Suppressor macrophage (primary cell): Measurements from ENCODE around the gene INPP4B.

Source experiments
- DNase-seq, 4 experiments: peaks; one replicate each; pipeline ENCODE4 v3.0.0-alpha.2; 2020 to 2022

The INPP4B gene

DNA sequence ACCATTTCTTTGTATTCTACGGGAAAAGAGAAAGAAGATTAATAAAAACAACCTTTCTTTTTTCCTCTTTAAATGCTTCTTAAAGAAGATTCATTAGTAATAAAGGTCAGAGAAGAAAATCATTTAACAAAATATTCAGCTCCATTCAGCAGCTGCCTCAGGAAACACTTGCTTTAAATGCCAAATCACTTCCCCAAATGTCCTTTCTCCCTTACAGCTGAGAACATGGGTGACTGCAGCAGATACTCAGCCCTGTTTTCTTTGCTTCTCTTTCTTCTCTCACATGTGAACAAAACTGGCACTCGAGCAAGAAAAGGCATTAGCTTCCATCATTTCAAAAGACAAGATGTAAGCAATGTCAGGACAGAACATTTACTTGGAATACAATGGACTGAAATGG, 120.2 kb downstream of the INPP4B start:
- peak in 2 of 4 experiments; percentile 7 to 16 for DNase-seq

DNA sequence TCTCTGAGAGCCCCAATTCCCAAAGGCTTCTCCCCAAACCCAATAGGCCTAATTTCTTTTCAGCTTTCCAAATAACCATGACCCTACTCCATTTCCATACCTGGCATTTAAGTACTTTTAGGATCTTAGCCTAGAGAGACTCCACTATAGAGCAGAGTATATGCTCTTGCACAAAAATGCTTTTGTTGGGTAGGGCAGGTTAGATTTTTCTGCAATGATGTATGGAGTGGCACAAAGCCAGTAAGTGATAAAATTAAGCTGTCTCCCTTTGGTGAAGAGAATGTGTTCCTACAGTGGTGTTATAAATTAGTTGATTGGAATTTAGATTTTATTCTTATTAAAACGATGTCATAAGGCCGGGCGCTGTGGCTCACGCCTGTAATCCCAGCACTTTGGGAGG, 124.9 kb downstream of the INPP4B start:
- no peak for DNase-seq

DNA sequence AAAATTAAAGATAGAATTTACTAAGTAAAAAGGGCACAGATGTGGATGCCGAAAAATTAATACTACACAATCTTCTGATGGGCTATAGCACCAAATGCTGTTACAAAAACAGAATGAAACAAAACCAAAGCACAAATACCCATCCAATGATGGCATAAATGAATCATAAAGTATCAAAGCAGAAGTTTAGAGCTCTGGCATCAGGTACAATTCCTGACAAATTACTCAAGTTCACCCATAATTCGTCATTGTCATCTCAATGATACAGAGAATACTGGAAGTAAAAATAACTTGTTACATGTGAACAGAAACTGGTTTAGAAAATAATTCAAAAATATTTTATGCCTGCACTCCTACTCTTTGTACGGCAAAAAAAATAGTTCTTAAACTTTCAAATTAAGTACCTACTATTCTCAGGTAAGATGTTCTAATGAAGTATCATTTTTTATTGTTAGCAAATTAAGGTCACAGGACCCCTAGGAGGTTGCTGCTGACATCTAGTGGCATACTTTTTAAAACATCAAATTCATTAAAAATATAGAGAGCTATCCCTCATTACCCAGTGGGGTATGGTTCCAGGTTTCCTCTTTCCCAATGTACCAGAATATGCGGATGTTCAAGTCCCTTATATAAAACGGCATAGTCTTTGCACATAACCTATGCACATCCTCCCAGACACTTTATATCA, 126.1 kb downstream of the INPP4B start:
- peak in 3 of 4 experiments; percentile 20 to 43 (median 32) for DNase-seq

DNA sequence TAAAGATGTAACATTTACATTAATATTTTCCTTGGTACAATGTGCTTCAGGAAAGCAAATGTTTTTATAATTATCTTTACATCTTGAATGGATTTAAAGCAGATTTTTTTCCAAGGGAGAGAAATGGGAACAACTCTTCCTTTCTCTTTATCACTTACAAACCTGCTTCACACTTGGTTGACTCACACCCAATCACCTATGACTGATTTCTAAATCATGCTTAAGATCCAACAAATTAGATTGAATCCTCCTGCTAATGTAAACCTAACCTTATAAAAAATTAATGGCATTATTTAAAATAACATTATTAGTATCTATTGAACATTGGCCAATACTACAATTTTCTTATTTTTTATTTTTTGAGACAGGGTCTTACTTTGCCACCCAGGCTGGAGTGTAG, 127.1 kb downstream of the INPP4B start:
- no peak for DNase-seq

DNA sequence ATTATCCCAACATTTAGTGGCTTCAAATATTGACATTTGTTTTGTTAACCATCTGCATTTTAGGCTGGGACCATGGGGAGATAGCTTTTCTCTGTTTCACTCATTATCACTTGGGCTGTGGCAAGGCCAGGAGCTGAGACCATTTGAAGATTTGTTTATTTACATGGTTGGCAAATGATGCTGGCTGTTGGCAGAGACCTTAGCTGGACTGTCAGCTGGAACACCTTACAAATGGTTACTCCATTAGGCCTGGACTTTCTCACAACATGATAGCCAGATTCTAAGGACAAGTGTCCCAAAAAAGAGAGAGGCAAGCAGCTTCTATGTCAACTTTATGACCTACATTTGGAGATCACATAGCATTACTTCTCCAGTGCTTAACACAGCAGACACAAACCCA, 130.4 kb downstream of the INPP4B start:
- no peak for DNase-seq

DNA sequence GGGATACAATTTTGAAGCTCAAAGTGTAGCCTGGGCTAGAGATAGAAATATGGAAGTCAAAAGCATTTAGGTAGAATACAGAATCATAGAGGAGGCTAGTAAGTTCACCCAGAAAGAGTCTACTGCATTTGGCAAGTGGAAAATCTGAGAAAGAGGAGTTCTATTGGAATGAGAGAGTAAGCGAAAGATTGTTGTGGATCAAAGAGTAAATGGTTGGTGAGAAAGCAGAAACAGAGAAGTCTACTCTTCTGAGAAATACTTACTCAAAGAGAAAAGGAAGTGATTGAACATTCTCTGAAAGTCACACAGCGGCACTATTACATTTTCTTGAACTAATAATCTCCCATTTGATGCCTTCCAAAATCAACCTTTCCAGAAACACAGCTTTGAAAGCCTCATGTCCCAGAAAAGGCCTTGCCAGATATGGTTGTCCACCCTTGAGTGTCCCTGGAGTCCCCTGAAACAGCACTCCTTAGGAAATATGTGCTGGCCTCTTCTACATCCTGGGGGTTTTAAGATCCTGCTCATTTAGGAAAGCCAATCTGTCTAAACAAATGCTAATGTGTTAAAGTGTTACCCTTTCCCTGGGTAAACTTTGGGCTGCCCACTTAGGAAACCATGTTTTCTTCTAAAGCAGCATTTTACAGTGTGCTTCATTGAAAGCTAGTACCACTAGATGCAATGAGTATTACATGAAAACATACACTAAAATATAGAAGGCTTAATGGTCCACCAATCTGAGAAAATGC, 132.6 kb downstream of the INPP4B start:
- no peak for DNase-seq

DNA sequence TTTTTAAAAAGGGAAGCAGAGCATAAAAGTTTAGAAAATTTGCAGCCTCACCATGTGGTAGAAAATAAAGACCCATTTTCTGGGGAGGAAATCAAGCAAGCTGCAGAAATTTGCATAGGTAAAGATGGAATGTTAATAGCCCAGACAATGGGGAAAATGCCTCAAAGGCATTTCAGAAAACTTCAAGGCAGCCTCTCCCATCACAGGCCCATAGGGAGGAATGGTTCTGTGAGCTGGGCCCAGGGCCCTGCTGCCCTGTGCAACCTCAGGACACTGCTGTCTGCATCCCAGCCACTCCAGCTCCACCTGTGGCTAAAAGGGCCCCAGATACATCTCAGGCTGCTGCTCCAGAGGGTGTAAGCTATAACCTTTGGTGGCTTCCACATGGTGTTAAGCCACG, 137.9 kb downstream of the INPP4B start:
- no peak for DNase-seq

DNA sequence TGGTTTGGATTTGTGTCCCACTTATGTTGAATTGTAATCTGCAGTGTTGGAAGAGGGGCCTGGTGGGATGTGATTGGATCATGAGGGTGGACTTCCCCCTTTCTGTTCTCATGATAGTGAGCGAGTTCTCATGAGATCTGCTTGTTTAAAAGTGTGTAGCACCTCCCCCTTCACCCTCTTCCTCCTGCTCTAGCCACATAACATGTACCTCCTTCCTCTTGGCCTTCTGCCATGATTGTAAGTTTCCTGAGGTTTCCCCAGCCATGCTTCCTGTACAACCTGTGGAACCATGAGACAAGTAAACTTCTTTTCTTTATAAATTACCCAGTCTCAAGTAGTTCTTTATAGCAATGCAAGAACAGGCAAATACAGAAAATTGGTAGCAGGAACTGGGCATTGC, 138.7 kb downstream of the INPP4B start:
- peak in 3 of 4 experiments; percentile 3 to 21 (median 14) for DNase-seq

DNA sequence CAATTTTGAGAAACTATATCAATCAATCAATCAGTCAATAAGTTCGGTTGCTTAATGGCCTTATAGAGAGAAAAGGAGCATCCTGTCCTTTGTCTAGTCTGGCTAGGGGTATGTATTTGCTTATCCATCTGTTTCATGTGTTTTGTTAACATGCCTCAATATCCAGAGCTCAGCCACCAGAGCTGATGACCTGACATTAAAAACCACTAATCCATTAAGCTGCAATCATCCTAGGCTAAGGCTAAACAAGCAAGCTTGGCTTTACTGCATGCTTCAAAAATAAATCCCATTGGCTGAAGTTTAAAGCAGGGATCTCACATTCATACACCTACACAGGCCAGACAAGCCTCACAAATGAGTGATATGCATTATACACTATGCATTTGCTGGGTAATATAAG, 139.7 kb downstream of the INPP4B start:
- no peak for DNase-seq

DNA sequence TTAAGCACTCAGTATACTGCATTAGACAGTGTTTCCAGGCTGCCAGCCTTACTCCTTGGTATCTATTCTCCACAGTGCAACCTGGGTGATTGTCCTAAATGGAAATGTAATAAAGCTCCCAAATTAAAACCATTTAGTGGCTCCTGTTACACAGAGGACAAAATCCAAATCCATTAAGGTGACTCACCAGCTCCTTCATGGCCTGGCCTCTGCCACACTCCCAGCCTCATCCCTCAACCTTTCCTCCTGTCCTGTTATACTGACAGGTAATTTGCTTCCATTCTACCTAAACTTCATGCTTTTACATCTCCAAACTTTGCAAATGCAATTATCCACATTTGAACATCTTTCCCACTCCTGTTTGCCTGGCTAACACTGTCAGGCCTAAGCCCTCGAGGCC, 140.3 kb downstream of the INPP4B start:
- no peak for DNase-seq

DNA sequence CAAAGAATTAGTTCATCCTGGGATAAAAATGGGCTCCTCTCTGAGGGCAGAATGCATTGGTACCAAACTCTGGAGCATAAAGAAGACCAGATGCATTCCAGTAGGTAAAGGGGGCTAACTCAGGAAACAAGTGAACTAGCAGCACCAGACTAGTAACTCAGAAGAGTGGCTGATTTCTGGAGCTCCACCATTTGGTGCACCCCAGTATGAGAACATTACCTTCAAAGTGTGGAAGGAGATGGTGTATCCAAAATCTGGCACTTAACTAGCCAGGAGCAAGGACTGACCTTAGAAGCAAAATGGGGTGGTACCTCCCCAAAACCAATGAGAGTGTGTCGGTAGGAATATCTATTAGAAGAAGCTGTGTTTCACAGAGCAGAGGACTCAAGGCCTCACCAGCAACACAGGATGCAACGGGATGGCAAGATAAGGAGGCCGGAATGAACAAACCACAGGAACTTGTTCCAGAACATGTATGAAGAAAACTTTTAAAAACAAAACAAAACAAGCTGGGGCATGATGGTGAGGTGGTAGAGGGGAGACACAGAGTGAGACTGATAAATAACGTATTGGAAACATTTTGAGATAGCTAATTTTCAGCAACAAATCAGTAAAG, 142.3 kb downstream of the INPP4B start:
- no peak for DNase-seq

DNA sequence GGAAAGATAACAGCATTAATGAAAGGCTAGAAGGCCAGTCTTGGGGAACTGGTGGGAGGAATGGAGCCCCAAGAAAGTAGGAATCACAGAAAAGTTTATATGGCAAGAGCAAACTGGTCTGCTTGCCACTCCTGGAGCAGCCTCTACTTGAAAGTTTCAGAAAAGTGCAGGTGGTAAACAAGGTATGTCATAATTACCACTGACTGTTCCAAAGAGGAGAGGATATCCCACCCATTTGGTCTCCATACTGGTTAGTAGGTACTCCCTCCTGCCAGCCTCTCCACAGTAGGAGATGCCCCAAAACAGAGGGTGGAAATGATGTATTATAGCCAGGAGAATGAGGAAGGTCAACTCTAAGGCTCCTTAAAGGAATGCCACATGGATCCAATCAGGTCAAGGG, 145.1 kb downstream of the INPP4B start:
- no peak for DNase-seq

DNA sequence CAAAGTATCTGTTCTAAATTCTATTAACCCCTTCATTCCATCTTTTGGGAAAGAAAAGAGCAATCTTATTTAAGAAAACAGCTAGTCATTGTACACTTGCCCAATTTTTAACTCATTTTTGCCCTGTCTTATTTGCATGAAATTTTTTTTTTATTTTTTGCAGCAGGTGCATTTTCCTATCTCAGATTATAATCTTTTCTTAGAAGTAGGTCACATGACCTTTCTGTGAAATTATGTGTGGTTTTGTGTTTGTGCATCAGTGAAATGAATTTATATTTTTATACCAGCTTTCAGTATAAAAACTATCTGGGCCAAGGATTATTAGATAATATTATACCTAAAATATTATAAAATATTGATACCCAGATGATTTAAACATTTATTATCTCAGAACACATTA, 145.6 kb downstream of the INPP4B start:
- no peak for DNase-seq

DNA sequence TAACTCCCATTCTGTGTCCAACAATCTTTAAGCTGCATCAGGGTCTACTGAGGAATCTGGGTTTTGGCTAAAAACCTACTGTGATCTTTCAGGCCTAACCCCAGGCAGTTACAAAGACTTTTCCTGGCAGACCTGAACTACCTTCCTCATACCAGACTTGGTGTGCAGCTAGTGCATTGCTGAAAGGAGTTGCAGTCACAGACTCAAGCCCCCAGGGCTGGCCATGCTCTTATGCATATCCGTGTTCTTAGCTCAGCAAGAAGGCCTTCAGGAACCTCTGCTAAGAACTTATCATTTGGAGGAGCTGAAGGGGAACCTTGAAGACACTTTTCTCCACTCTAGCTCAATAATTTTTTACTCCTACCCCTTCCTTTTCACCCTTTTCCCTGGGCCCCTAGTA, 147.5 kb downstream of the INPP4B start:
- no peak for DNase-seq

DNA sequence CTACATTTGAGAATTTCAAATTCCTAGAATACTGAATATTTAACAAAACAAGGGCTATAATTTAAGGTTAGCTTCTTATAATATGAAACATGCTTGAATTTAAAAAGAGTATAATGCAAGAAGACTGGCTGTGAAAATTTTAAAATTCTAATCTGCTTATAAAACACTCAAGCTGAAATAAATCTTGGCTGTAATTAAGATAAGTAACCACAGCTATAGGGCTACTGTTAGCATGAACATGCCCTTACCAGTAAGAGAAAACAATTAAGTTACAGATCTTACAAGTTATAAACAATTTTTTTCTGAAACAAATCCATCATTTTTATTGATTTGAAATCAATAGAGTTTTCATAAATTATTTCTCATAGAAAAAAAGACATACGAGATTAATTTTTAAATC, 148.2 kb downstream of the INPP4B start:
- DNase-seq, result no peak

DNA sequence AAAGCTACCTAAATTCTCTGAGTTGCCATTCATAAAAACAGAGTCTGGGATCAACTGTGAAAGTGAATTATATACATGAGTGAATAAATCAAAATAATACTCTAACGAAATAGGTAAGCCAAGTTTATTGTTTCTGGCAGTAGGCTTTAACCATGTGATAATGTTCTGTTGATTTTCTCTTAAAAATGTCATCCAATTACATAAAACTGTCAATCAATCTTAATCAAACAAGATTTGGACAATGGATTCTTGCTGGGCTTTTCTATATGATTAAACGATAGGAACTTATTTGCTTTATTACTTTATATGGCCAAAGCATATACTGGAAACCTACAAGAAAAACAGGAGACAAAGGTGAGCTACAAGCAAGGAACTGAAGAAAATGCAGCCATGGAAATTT, 148.8 kb downstream of the INPP4B start:
- DNase-seq, result no peak

DNA sequence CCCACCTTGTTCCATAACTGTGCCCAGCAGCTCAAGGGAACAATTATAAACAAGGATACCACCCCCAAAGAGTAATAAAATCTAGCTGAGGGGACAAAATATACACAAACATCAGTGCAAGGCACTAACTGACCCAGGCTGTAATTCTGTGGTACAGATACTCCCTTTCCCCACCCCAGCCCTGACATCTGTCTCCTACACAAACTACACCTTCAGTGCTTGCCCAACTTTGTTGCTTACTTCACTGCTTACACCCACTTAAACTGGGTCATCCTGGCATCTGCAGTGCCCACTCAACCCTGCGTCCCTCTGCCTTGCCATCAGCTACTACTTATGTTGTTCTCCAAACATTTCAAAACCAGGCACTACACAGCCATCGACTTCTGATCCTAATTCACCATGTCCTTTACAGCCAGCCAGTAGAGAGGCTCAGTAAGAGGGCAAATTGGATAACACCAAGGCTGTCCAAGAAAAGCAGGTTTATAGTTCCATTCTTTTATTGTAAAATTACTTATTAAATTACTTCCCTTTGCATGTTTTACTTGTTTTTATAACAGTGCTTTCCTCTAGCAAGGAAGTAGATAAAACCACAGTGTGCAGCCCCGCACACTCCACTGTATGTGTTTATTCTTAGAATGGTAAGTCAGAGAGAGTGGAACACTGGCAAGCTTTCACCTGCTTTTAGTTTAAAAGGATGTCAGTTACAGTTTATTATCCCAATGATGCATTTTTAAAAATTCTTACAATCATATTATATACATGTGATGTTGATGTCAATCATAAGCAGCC, 149.6 kb downstream of the INPP4B start:
- DNase-seq, result peak; percentile 8 to 45 (median 32)

DNA sequence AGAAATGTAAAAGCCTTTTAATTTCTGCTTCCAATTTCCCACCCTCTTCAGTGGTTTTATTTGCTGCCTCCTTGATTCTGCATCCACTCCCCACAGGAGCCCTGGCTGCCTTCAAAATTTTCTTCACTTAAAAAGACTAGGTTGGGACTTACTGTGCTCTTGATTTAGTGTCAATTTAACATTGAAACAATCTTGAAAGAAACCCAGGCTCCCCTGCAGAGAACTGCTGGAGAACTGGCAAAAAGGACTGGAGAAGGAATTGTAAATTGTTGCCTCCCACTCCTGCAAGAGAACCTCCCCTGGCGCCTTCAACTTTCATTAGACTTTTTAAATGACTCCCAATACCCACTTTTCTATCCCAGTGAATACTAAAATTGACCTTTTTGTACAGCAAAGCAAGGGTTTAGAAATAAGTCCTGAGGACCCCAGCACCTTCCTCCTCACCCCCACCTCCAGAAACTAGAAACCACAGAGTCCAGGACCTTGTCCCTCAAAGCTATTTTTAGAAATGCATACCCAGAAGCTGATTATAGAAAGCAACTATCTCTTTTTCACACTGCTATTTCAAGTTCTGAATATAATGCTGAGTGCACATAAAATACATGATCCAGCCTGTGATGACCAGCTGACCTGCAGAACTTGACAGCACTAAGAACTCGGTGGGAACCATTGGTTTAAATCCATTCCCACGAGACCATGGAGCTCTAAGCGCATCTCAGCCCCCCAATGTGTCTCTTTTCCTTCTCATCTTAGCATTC, 155.5 kb downstream of the INPP4B start:
- DNase-seq, result no peak

DNA sequence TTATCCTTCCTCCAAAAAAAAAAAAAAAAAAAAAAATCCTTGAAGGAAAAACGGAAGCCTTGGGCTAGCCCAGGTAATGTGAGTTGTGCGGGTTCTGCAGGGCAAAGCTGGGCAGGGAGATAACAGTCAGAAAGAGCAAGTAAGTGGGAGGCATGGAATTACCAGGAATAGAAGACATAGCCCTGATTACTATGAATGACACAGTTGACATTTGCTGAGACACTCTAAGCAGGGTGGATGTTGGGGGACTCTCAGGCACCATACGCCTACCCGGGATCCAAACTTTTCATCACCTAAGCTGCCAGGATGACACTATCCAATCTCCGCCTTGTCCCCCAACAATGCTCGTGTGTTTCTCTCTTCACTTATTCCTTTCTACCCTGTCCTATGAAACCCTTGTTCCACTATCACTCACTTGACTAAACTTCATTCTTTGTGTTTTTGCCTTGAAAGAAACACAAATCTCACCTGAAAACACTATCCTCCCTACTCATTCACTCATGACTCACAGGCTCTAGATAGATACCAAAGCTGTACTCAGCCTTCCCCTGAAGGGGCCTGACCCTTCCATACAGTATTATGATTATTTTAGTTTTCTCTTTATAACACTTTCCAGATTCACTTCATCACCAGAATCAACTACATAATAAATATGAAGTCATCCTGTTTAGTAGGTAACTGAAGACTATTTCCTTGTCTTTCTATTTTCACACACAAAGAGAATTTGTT, 158.4 kb downstream of the INPP4B start:
- no peak for DNase-seq

DNA sequence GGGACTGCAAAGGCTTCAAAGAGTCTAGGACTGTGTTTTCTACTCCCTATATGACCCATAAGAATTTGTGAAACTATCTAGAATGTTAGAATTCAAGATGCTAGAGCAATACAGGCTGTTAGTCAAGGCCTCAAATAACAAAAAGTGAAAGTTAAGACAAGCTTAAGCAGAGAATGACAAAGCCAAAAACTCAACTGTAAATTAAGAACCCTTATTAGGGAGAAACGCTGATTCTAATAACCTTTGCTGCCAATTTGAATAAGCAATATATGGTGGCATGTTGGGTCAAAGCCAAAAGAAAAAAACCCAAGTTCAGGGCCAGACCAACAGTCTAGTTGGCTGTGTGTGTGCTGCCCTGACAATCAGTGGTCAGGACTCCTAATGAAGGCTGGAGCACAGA, 160.0 kb downstream of the INPP4B start:
- no peak for DNase-seq

DNA sequence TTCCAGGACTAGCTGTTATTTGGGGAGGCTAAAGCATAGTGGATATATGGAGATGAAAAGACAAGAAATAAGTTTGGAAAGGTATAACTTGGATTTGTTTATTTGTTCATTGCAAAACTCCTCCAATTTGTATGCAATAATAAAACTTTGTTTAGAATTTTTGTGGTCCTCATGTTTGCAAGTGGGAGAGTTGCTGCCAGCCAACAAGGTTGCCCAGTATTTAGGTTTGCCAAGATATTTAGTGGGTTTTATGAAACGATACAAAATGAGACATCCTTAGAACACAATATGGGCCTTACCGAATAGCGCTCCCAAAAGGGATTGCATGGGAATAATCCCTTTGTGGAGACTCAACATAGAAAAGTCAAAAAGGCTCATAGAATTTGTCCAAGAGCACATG, 162.1 kb downstream of the INPP4B start:
- no peak for DNase-seq

DNA sequence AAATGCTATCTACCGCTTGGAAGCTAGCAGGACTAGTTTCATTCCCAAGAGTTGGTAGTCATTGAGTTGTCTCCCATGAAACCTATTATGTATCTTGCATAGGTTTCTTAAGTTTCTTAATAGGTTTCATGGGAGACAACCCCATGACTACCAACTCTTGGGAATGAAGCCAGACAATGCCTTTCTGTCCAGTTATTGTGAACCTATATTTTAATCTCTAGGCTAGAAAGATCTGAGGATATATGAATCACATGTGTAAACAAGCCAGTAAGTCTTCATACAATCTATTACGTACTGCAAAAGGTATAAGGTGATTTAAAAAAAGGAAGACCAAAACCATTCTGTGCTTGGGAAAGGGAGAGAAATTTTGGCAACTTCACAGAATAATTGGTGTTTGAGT, 162.6 kb downstream of the INPP4B start:
- no peak for DNase-seq
